ENCODE data around the gene TIMM13. TPM values are rescaled to one million over a fixed set of nuclear protein-coding genes. Genes with fewer than 3 reads are reported as not detected.
"Not testable (repeated sequence)": the region's sequence is repeated elsewhere in the genome, so short reads cannot be mapped to it uniquely, and the experiment has no call there.

The TIMM13 gene
- total RNA-seq, 1 experiment from 2014 or later, result 81.8 TPM

- H3K9me3 Mint-ChIP-seq (ENCODE audit: low read depth, unreplicated experiment), result no peaks in the 10 kb centered on the region
- peaks cover 4% of the 10 kb centered on the region for H3K36me3 Mint-ChIP-seq (ENCODE audit: insufficient read depth, unreplicated experiment)
- H3K27ac Mint-ChIP-seq (ENCODE audit: unreplicated experiment), result no peak overlapping the region
- no peak for DNase-seq
- intact Hi-C loops (cut with micrococcal nuclease; ENCODE audit: unreplicated experiment), result no loop called here
- no peak overlapping the region for H3K4me3 Mint-ChIP-seq (ENCODE audit: low read depth, unreplicated experiment)
- no TSS peak for BruUV-seq (replicated peaks)
- TF ChIP-seq CTCF (IDR thresholded peaks at IDR 0.05; ENCODE audit: unreplicated experiment), result no peak
- peaks cover 8% of the 10 kb centered on the region for H3K4me1 Mint-ChIP-seq (ENCODE audit: low read depth, unreplicated experiment)
- no peaks in the 10 kb centered on the region for H3K27me3 Mint-ChIP-seq (ENCODE audit: unreplicated experiment)
- CTCF ChIA-PET, result interaction anchor here (0.7 to 0.9 kb wide), 2 partner anchors 54 to 140 kb away, joined by 5 read pairs; no protein-coding TSS in a partner anchor
Measured at GRCh38 chr19:2468596-2468995, 41.2 kb upstream of the TIMM13 start.

- Mint-ChIP-seq H3K27ac (ENCODE audit: unreplicated experiment) (peak overlapping the region; percentile 39), H3K27me3 (ENCODE audit: unreplicated experiment) (no peaks in the 10 kb centered on the region), H3K4me1 (ENCODE audit: low read depth, unreplicated experiment) (peaks cover 1% of the 10 kb centered on the region), H3K9me3 (ENCODE audit: low read depth, unreplicated experiment) (no peaks in the 10 kb centered on the region), H3K4me3 (ENCODE audit: low read depth, unreplicated experiment) (no peak overlapping the region), H3K36me3 (ENCODE audit: insufficient read depth, unreplicated experiment) (peaks cover 12% of the 10 kb centered on the region)
- DNase-seq, result no peak
- BruUV-seq (replicated peaks), result no TSS peak
- no peak for TF ChIP-seq CTCF (IDR thresholded peaks at IDR 0.05; ENCODE audit: unreplicated experiment)
- CTCF ChIA-PET, result interaction anchor here (0.6 kb wide), 1 partner anchor 652 kb away, joined by 13 read pairs; no protein-coding TSS in a partner anchor
- intact Hi-C loops (cut with micrococcal nuclease; ENCODE audit: unreplicated experiment), result no loop called here
Measured at GRCh38 chr19:2464389-2464788, 37.0 kb upstream of the TIMM13 start.

GRCh38 chr19:2463694-2464093 lies 36.3 kb upstream of the TIMM13 start:
- H3K4me1 Mint-ChIP-seq (ENCODE audit: low read depth, unreplicated experiment); H3K36me3 Mint-ChIP-seq (ENCODE audit: insufficient read depth, unreplicated experiment); DNase-seq; H3K27ac Mint-ChIP-seq (ENCODE audit: unreplicated experiment); BruUV-seq (replicated peaks); H3K27me3 Mint-ChIP-seq (ENCODE audit: unreplicated experiment); H3K4me3 Mint-ChIP-seq (ENCODE audit: low read depth, unreplicated experiment); H3K9me3 Mint-ChIP-seq (ENCODE audit: low read depth, unreplicated experiment); intact Hi-C loops (cut with micrococcal nuclease; ENCODE audit: unreplicated experiment): not testable (repeated sequence)
- CTCF ChIA-PET, result interaction anchor here (0.6 to 1.4 kb wide), 2 partner anchors 13 to 652 kb away, joined by 4 to 13 read pairs; no protein-coding TSS in a partner anchor

GRCh38 chr19:2462635-2463421 lies 35.4 kb upstream of the TIMM13 start:
- H3K27me3 Mint-ChIP-seq (ENCODE audit: unreplicated experiment), result no peaks in the 10 kb centered on the region
- intact Hi-C loops (cut with micrococcal nuclease; ENCODE audit: unreplicated experiment), result no loop called here
- H3K4me1 Mint-ChIP-seq (ENCODE audit: low read depth, unreplicated experiment), result no peaks in the 10 kb centered on the region
- peaks cover 9% of the 10 kb centered on the region for H3K36me3 Mint-ChIP-seq (ENCODE audit: insufficient read depth, unreplicated experiment)
- BruUV-seq (replicated peaks), result no TSS peak
- CTCF ChIA-PET, result interaction anchor here (0.5 to 1.4 kb wide), 3 partner anchors 14 to 151 kb away, joined by 3 to 5 read pairs (median 4); no protein-coding TSS in a partner anchor
- H3K4me3 Mint-ChIP-seq (ENCODE audit: low read depth, unreplicated experiment), result peak overlapping the region; percentile 78
- peak; percentile 35 for DNase-seq
- no peak overlapping the region for H3K27ac Mint-ChIP-seq (ENCODE audit: unreplicated experiment)
- no peaks in the 10 kb centered on the region for H3K9me3 Mint-ChIP-seq (ENCODE audit: low read depth, unreplicated experiment)
- TF ChIP-seq CTCF (IDR thresholded peaks at IDR 0.05; ENCODE audit: unreplicated experiment), result no peak
